Measurements from ENCODE around the gene TTC3.
"Not testable (repeated sequence)": the region's sequence is repeated elsewhere in the genome, so short reads cannot be mapped to it uniquely, and the experiment has no call there.

Gene TTC3

DNA sequence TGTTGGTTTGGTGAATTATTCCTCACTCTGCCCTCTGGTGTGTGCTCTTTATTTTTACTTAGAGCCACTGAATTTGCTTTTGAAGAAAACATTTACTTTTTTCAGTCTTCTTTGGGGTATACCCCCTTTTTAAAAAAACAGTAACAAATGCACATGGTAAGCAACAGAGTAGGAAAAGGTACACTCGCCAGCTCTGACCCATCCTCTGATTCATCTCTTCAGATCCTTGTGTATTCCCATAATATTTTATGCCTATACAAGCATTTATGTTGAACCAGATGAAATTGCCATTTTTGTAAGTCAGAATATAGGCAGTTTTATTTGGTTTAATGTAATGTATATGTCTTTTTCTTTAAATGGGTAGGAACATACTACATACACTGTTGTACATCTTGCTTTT, 28.3 kb downstream of the TTC3 start:
- no peak for DNase-seq

DNA sequence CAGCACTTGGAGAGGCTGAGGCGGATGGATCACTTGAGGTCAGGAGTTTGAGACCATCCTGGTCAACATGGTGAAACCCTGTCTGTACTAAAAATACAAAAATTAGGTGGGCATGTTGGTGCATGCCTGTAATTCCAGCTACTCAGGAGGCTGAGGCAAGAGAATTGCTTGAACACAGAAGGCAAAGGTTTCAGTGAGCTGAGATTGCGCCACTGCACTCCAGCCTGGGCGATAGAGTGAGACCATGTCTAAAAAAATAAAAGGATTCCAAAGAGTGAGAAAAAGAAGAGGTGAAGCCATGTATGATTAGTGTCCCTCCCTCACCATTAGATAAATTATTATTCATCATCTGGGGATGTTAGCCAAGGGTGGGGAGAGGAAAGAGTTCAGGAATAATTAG, 29.7 kb downstream of the TTC3 start:
- DNase-seq = not testable (repeated sequence)

DNA sequence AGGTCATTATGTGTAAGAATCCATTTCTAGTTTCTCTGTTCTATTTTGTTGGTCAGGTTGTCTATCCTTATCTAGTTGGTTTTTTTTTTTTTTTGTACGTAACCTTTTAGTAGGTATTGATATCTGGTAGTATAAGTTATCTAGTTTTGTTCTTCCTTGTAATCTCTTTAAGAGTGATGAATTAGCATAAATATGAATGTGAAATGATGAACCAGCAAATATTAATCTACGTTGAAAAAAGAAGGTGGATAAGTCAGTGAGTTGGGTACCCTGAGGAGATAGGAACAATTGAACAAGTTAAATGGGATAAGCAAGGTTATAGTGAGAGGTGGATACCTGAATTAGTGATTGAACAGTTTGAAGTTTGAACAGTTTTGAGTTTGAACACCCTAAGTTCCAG, 33.9 kb downstream of the TTC3 start:
- no peak for DNase-seq

DNA sequence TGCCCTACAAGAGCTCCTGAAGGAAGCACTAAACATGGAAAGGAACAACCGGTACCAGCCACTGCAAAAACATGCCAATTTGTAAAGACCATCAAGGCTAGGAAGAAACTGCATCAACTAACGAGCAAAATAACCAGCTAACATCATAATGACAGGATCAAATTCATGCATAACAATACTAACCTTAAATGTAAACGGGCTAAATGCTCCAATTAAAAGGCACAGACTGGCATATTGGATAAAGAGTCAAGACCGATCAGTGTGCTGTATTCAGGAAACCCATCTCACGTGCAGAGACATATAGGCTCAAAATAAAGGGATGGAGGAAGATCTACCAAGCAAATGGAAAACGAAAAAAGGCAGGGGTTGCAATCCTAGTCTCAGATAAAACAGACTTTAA, 38.0 kb downstream of the TTC3 start:
- not testable (repeated sequence) for DNase-seq

DNA sequence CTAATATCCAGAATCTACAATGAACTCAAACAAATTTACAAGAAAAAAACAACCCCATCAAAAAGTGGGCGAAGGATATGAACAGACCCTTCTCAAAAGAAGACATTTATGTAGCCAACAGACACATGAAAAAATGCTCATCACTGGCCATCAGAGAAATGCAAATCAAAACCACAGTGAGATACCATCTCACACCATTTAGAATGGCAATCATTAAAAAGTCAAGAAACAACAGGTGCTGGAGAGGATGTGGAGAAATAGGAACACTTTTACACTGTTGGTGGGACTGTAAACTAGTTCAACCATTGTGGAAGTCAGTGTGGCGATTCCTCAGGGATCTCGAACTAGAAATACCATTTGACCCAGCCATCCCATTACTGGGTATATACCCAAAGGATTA, 41.2 kb downstream of the TTC3 start:
- DNase-seq = not testable (repeated sequence)

DNA sequence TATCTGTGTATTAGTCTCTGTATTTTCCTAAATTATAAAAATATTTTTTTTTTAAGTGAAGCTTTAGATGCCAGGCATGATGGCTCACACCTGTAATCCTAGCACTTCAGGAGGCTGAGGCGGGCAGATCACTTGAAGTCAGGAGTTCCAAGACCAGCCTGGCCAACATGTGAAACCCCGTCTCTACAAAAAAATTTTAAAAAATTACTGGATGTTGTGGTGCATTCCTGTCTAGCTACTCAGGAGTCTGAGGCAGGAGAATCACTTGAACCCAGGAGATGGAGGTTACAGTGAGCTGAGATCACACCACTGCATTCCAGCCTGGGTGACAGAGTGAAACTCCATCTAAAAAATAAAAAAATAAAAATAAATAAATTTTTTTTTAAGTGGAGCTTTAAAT, 43.4 kb downstream of the TTC3 start:
- DNase-seq = not testable (repeated sequence)

DNA sequence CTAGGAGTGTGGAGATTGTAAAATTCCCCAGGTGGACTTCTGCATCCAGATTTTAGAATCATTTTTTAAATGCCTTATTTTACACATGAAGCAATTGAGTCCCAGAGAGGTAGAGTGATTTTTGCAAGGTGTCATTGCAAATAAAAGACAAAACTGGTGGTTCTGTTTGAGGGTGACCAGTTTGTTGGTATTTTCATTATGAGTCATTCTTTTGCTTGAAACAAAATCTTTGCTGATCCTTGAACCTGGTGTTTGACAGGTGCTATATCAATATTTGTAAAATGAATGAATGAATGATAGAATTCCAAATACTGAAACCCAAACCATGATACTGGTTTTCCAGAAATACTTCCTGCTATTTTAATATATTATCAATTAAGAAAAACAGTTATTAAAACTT, 44.1 kb downstream of the TTC3 start:
- DNase-seq = no peak

DNA sequence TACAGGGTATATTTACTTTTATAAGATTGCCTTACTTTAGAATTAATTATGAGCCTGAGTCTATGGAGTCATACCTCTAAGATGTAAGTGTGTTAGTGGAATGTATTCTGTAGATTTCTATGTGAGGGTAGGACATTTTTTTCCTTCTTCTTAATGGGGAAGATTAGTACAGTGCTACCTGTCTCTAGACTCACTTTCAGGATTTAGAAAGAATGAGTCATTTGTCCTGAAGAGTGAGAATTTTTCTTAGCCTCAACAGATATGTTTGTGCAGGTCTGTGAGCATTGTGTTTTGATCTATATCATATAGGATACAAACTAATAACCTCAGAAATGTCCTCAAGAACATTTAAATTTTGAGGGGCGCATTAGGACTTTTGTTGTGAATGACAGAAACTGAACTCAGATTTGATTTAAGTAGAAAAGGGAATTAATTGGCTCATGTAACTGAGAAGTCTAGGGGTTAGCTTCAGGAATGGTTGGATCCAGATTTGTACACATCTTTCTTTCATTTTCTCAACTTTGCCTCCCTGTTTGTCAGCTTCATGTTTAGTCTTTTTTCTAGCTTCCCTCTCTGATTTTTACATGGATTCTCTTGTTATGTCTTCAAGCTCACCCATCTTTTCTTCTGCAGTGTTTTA, 45.3 kb downstream of the TTC3 start:
- DNase-seq = no peak

DNA sequence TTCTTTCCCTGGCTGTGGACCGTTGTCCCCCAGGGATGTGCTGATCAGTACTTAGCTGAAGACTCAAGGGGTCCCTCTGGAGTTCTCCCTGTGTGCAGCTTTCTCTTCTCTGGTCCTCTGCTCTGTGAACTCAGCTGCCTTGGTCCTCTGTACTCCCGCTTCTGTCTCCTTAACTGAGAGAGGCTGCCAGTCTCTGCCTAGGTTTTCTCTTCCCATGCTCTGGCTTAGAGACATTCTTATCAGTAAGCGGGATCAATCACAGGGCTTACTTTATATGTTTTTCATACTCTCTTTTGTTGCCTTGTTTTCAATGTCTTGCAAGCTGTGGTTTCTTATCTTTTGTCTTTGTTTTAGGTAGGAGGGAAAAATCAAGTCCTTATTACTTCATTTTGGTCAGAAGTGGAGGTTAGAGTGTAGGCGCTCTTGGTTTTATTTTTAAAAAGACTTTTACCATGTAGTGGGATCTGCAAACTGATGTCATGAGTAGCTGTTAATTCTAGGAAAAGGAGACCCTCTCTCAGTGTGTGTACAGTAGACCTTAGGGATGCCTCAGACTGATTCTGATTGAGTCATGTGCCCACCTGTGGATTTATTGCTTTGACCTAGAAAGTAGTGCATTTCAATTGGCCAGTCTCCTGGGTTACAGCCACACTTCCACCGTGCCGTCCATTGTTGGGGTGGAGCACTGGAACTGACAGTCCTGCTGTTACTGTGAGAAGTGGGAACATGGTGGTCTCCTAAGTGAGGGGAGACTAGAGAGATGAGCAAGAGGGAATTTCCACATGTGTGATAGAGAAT, 46.6 kb downstream of the TTC3 start:
- DNase-seq = no peak

DNA sequence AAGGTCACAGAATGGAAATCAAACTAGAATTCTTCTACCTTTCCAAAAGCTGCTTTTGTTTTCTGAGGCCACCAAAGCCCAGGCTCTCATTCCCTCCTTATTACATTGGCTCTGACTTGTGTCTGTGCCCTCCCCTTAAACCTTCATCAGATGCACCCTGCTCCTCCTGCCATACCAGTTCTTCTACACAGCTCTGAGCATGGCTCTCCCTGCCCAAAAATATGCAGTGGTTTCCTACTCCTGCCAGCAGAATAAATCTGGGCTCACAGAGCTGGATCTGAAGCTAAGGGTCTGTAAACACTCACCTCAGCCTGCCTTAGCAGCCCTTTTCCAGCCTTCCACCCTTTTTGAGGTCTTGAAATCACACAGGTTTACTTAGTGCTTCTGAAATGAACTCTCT, 55.0 kb downstream of the TTC3 start:
- no peak for DNase-seq

DNA sequence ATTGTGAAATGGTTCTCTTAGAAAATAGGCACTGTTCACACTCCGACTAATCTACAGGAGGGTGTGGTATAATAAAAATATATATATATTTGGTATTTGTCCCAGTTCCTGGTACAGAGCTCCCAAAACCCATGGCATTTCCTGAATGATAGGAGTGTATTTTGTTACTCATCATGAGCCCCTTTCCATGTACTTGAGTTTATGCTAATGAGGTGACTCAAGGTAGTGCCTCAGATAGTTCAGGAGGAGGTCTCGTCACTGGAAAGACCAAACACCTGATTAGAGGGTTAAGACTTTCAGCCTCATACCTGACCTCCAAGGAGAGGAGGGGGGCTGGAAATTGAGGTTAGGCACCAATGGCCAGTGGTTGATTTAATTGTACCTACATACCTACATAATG, 57.9 kb downstream of the TTC3 start:
- DNase-seq = no peak

DNA sequence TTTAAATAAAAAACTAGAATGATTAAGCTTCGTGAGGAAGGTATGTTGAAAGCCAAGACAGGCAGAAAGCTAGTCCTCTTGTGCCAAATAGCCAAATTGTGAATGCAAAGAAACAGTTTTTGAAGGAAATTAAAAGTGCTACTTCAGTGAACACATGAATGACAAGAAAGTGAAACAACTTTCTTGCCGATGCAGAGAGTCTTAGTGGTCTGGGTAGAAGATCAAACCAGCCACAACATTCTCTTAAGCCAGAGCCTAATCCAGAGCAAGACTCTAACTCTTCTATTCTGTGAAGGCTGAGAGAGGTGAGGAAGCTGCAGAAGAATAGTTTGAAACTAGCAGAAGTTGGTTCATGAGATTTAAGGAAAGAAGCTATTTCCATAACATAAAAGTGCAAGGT, 63.2 kb downstream of the TTC3 start:
- DNase-seq = no peak

DNA sequence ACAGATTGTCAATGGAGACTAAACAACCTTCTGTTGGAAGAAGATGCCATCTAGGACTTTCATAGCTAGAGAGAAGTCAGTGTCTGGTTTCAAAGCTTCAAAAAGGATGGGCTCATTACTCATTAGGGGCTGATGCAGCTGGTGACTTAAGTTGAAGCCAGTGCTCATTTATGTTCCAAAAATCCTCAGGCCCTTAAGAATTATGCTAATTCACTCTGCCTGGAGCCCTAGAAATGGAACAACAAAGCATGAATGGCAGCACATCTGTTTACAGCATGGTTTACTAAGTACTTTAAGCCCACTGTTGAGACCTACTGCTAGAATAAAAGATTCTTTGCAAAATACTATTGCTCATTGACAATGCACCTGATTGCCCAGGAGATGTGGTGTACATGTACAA, 63.7 kb downstream of the TTC3 start:
- DNase-seq = no peak

DNA sequence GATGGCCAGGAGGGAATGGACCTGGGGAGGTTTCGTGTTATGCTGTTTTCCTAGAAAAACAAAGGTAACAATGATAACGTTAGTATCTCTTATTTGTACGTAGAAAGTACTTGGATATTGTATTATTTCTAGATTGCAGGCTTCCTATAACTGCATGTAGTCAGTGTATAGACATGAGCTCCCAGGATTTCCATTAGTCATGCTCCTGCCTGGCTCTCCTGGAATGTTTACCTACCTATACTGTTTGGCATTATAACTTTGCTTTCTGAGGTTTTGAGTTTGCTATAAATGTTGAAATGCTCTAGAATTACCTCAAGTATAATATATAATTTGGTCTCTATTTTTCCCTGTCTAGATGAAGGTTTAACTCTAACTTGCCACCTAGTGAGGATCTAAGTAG, 66.1 kb downstream of the TTC3 start:
- no peak for DNase-seq

DNA sequence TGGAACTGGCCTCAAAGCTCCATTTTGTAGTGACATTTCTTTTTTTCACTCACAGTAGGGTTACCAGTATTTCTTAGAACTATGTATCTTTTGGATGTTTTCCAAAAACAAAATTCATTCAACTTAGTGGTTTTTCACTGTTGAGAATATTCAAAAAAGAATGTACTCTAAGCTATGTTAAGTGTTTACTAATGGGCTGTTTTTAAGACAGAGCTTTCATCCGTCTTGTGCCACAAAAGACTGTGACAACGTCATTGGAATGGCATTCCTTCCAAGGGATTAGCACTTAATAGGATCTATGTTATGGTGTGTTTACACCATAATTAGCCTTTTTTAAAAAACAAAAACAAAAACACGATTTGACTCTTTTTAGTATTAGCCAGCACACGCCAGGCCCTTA, 66.8 kb downstream of the TTC3 start:
- no peak for DNase-seq

DNA sequence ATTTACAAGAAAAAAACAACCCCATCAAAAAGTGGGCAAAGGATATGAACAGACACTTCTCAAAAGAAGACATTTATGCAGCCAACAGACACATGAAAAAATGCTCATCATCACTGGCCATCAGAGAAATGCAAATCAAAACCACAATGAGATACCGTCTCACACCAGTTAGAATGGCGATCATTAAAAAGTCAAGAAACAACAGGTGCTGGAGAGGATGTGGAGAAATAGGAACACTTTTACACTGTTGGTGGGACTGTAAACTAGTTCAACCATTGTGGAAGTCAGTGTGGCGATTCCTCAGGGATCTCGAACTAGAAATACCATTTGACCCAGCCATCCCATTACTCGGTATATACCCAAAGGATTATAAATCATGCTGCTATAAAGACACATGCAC, 70.3 kb downstream of the TTC3 start:
- not testable (repeated sequence) for DNase-seq

DNA sequence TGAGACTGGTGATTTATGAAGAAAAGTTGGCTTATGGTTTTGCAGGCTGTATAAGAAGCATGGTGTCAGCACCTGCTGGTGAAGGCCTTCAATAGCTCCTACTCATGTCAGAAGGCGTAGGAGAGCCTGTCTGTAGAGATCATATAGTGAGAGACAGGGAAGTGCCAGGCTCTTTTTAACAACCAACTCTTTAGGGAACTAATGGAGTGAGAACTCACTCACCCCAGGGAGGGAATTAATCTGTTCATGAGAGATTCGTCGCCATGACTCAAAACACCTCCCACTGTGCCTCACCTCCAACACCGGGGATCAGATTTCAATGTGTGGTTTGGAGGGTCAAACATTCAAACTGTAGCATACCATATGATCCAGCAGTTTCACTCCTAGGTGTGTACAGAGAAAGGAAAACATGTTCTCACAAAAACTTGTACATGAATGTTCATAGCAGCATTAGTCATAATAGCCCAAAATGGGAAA, 72.6 kb downstream of the TTC3 start:
- no peak for DNase-seq

DNA sequence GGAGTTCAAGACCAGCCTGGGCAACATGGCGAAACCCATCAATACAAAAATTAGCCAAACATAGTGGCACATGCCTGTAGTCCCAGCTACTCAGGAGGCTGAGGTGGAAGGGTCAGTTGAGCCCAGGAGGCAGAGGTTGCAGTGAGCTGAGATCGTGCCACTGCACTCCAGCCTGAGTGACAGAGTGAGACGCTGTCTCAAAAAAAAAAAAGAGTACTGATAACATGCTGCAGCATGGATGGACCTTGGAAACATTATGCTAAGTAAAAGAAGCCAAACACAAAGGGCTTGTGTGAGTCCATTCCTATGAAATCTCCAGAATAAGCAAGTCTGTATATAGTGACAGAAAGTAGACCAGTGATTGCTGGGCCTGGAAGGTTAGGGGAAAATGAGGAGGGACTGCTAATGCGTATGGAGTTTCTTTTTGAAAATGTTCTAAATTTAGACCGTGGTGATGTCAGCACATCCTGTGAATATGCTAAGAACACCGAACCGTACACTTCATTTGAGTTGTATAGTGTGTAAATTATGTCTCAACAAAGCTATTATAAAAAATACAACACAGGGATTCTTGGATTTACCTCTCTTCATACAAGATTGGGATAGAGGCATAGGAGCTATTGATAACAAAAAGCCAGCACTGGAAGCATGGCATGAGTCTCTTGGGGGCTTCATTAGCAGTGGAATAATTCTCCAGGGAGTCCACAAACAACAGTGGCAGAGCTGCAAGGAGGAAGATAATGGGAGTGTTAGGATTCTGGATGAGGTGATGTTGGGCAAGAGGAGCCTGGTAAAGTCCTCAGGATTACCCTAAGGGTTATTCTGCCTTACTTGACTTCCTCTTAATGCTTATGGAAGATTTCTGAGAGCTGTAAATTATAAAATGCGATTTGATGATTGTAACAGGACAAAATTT, 73.5 kb downstream of the TTC3 start:
- DNase-seq = no peak

DNA sequence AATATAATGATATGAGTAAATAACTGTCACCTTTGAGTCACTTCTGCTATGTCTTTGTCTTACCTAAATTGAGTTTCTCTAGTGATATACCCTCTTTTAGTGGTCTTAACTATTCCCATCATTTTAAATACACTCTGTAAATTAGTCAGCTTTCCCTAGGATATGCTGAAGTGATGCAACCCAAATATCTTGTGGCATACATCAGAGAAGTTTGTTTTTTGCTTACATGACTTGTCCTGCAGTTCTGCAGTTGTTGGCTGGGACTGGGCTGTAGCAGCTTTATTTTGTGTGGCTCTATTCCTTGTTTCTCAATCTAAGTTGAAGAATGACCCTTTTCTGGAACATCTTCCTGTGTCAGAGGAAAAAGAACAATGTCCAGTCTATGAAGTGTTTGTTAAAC, 76.4 kb downstream of the TTC3 start:
- DNase-seq = no peak

DNA sequence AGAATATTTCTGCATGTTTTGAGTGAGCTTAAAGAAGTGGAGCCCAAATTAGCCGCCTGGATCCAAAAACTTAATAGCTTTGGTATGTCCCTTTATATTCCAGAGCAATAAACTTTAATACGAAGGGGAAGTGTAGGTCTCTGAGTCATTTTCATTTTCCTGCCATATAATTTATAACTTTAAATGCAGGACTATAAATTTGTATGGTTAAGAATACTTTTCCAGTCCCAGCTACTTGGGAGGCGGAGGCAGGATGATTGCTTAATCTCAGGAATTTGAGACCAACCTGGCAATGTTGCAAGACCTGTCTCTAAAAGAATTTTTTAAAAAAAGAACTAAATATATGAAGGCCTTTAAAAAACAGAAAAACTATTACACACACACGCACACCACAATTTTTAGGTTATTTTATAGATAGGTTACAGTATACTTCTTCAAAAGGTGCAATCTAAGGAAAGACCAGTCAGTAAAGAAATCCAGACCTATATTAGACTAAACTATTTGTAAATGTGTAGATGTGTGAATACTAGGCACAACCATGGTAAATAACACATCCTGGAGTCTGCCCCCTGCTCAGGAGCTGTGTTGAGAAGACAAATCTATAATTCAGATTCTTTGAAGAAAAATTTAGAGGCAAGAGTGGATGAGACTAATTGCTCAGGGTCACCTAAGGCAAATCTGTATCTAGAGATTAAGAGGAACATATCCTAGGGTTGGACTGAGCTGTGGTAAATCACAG, 80.3 kb downstream of the TTC3 start:
- DNase-seq = no peak

DNA sequence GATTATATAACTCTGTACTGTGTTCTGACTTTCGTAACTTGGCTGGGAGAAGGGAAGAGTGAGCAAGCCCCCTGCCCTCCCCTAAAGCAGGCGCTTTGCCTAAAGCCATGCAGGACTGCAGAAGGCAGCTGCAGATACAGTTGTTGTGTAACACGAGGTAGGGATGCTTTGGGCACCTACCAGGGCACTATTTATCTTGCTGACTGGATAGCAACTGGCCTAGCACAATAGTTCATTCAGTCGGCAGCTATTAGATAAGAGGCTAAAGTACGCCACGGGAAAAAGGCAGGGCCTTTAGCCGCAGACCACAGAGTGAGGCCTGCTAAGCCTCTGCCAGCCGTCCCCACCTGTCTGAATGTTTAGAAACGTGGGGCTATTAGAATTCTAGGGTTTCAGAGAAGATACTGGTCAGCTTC, 80.9 kb downstream of the TTC3 start:
- DNase-seq = no peak

DNA sequence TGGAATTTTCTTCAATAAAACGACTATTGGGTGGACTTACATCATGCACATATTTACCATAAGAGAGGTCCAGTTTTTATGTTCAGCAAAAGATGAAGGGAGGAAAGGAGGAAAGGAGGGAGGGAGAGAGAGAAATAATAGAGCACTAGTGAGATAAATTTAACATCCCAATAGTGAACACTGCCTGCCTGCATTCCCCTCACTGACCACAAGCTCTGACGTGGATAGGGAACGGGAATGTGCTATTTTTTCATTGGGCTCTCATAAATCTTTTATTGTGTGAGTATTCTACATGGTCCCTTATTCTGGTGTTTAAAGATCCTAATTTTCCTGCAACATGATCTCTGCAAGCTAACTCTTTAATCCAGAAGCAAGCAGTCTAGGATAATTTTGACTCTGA, 82.1 kb downstream of the TTC3 start:
- DNase-seq = no peak

DNA sequence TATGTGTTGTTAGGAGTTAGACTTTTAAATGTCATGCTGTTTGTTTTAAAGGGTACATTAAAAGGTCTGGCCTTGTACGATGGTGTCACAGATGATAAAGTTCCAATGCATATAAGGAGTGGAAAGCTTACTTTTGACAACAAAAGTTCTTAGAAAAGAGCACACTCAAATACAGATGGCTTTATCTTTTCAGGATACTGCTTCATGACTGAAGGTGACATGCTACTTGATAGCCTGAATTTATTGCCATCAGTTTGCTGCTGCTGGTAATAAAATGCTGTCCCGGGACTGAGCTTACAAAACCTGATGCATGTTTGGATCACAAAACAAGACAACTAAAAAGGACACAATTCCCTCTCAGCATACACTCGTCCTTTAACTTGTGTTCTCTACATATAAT, 84.9 kb downstream of the TTC3 start:
- DNase-seq = no peak
